ENCODE results near the gene COPS3. TPM values are rescaled to one million over a fixed set of nuclear protein-coding genes. Genes with fewer than 3 reads are reported as not detected.

The COPS3 gene
- total and polyA plus RNA-seq, 2 of the 8 experiments (the other 6 are each of a cell fraction or from before 2014, with no cell fraction given): 82.9 to 110 TPM

GRCh38 chr17:17321356-17322025 is 40.4 kb upstream of the COPS3 start (continued):
- TF ChIP-seq CBX8 (IDR thresholded peaks at IDR 0.05; ENCODE audit: borderline replicate concordance, low read depth, low read length): no peak
- no peak for TF ChIP-seq USF2 (IDR thresholded peaks at IDR 0.05; ENCODE audit: low read length)
- no peak for TF ChIP-seq EGR1 (IDR thresholded peaks at IDR 0.05; ENCODE audit: borderline replicate concordance, low read depth, low read length)
- TF ChIP-seq, protein P1, sequence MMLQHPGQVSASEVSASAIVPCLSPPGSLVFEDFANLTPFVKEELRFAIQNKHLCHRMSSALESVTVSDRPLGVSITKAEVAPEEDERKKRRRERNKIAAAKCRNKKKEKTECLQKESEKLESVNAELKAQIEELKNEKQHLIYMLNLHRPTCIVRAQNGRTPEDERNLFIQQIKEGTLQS (IDR thresholded peaks at IDR 0.05; ENCODE audit: insufficient read depth, low read depth, low read length): no peak
- no peak for TF ChIP-seq RNF2 (IDR thresholded peaks at IDR 0.05; ENCODE audit: borderline replicate concordance, low read depth, low read length, missing control alignments, poor library complexity, severe bottlenecking)
- no peak for TF ChIP-seq CHD2 (IDR thresholded peaks at IDR 0.05; ENCODE audit: low read length)
